SW 1271 (cell line): ENCODE measurements around the gene NR4A2.
A peak's percentile ranks its signal among the peaks of the same experiment; 100 is the strongest.

ENCODE experiments used
- DNase-seq, 2 experiments: peaks; one replicate each; lab custom pipeline; 2025; lab: John Stamatoyannopoulos, UW

NR4A2 gene

DNA sequence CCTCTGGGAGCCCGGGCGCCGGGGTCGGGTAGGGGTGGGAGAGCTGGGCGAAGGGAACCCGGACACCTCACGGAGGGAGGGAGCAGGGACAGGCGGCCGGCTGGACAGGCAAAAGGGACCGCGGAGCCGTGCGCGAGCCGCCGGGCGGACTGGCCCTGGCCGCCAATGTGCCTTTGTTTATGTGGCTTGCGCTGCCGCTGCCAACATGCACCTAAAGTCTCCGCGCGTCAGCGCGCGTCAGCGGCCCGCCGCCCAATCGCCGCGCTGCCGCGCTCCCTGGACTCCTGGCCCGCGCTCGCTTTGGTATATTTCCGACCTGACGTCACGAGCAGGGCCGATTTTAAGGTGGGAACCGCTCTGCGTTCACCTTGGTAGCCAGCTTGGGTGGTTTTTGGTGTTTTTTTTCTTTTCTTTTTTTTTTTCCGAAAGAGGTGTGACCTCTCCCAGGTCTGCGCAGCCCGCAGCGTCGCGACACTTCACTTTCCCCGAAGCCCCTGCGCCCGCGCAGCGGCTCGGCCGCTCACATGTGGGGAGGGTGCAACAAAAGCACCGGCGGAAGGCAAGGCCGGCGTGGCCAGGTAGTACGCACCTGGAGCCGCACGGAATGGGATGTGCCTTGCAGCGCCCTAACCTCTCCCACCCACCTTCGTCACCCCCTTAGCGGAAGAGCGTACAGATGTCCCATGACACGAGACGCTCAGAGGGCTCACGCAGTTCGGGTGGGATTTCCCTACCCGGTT lies at the start of gene NR4A2:
NR4A2 (minus strand) TSS at position 188 of the 740 bp plus-strand sequence. CDS start 2,535 bp downstream, outside the sequence.
- peak; percentile 65 to 89 for DNase-seq

- DNase-seq: no peak
Measured at GRCh38 chr2:156380117-156380645, 47.7 kb upstream of the NR4A2 start.

DNA sequence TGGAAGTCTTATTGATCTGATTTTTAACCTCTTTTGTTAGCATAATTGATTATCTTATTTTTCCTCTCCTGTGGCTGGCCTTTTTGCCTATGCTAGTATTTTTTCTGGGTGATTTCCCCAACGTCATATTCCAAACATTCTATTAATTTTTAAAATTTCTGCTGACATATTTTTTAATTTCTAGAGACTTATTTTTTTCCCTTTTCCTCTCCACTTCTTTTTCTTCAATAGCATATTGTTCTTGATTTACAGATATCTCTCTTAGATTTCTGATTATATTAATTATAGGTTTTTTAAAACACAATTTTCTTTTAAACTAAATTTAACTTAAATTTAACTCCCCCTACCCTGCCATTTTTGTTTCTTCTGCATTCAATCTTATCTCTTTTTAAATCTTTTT lies 47.2 kb upstream of the NR4A2 start:
- no peak for DNase-seq

DNA sequence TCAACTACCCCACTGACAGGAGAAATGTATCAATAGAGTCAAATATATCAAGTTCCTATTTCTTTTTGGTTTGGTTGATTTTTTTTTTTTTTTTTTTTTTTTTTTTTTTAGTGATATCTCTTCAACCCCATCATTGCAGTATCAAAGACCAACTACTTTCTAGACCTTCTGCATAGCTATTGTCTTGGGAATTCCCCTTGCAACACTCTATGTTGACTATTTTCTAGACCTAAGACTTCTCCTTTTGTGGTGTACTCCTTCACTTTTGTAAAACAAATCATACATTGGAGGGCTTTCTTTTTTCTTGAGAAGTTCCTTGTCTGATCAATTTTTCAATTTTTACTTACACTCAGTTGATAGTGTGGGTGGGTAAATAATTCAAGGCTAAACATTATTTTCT lies 46.5 kb upstream of the NR4A2 start:
- DNase-seq: no peak

DNA sequence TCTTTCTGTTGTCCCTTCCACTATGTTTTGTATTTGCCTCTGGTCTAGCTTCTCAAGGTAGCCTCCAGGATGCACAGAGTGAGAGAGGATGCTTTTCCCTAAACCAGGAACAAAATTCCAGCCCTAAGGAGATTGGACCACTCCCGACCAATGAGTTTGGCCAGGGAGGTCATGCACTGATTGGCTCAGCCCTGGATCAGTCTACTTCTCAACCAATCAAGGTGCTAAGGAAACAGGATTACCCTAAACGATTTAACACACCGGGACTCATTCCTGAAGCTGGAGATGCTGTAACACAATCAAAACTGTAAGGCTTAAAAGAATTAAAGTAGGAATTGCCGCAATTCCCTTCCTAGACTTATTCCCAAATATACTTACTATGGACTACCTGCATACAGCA lies 34.2 kb upstream of the NR4A2 start:
- DNase-seq: no peak

DNA sequence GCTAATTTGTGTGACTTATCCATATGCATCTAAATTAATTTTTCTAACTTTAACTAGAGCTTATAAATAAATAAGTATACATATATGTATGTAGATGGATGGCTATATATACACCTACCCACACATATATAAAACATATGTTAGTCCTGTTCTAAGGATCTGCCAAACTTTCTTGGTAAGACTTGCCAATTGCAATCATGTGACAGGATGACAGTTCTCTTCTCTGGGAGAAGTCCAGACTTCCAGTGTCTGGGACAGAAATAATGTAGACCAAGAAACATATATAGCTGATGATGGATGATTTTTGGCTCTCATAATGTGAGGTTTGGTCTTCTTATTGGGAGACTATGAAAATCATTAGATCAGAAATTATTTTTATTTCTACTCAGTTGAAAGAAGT lies 30.6 kb upstream of the NR4A2 start:
- DNase-seq: no peak

- no peak for DNase-seq
Measured at GRCh38 chr2:156356014-156356754, 23.7 kb upstream of the NR4A2 start.

DNA sequence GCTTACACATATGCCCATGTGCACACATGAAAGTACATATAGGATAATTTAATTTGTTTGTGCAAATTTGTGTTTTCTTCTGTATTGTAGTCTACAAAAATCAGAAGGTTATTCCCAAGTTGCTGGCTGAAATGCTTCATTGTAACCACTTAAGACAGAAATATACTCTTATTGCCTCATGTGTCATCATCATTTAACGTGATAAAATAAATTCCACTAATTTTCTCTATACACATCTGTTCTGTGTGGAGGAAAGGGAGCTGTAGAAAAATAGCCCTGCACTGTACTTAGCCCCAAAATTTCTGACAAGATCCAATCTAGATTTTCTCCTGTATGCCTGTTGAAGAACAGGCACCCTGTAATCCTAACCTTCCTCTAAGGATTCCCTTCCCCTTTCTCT lies 20.4 kb upstream of the NR4A2 start:
- no peak for DNase-seq

DNA sequence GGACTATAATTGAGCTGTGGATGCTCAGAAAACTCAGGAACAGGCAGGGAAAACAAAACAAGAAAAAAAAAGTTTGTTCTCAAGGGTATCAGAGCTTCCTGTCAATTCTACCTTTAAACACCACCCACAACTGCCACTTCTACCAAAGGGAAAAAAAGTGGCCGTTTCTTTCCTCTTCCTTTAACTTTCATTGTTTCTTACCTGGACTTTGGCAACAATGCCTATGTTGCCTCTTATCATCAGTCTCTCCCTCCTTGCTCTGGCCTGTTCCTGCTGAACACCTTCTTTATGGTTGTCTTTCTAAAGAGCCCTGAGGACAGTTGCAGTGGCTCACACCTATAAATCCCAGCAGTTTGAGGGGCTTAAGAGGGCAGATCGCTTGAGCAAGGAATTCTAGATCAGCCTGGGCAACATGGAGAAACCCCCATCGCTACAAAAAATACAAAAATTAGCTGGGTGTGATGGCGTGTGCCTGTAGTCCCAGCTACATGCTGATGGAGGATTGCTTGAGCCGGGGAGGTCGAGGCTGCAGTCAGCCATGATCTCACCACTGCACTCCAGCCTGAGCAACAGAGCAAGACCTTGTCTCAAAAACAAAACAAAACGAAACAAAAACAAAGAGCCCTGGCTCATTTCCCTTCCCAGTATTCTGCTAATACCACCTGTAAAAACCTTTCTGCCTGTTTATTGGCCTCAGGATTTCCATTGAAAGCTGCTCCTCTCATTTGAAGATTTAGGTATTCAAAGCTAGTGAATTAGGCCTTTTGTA lies 18.0 kb upstream of the NR4A2 start:
- DNase-seq: no peak

- no peak for DNase-seq
Measured at GRCh38 chr2:156349605-156350004, 17.1 kb upstream of the NR4A2 start.

GRCh38 chr2:156349161-156349560 lies 16.6 kb upstream of the NR4A2 start:
- DNase-seq: no peak

DNA sequence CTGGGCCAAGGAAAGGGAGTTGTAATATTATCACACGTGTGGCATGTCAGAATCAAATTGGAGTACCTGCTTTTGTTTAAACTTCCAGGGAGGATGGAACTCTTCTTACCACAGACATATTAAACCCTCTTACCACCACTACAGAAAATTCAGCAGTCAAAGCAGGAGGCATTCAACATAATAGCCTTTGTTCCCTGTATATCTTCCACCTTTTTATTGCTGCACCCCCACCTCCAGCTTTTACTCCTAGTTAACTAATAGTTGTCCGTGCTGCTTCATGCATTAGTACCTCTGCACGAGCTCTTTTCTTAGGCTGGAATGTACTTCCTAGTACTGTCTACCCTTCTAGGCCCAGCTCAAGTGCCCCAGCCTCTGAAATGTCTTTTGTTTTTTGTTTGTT lies 14.9 kb upstream of the NR4A2 start:
- DNase-seq: no peak

GRCh38 chr2:156346731-156347130 lies 14.2 kb upstream of the NR4A2 start:
- DNase-seq: no peak

GRCh38 chr2:156345582-156345981 lies 13.1 kb upstream of the NR4A2 start:
- no peak for DNase-seq

DNA sequence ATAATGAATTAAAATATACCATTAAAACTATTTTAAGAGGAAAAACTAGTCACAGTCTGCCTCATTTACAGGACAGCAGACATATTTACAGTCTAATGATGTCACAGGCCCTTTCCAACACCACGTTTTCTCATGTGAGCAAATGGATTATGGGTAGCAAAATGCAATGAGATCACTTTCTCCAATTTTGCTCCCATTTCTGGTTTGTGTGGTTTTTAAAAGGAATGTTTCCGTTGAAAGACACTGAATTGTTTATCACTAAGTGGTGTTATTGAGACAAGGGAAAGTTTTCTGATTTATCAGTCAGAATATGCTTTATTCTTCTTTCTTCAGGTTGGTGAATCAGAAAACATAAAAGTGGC lies 11.4 kb upstream of the NR4A2 start:
- DNase-seq: no peak

- DNase-seq: no peak
Measured at GRCh38 chr2:156343096-156343939, 10.8 kb upstream of the NR4A2 start.

GRCh38 chr2:156342254-156343095 lies 10.0 kb upstream of the NR4A2 start:
- DNase-seq: peak; percentile 60 to 86

DNA sequence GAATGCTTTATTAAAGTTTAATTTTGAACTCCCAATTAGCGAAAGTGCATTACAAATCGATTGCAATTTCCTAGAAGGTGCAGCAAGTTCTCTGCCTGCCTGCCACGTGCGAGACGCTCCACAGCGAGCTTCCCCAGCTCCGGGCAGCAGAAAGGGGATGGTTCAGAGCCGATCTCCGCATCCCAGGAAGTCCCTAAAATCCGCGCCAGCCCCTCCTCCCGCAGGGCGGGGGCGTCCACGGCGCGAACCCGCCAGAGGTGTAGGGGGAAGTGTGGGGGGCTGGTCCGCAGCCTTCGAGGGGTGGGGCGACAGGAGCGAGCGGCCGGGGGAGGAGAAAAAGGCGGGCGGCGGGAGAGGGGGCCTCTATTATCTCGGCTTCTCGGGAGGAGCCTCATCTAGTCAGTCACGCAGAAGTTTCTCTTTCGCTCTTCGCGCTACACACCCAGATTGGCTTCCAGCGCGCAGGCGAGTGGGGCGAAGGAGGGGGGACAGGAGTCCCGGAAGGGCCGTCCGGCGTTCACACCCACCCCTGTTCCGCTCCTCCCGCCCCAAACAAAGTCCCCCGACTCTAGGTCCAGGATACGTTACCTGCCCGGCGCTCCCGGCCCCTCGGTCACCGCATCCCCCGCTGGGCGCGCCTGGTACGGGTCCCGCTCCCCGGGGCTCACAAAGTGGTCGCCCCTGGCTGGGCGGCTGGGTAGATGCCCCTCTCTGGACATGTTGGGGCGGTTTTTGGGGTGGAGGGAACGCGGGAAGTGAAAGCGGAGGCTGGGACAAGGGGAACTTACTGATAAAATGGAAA lies 9.1 kb upstream of the NR4A2 start:
- DNase-seq: peak; percentile 87 to 93

GRCh38 chr2:156340804-156341451 lies 8.4 kb upstream of the NR4A2 start:
- peak in 1 of 2 experiments; percentile 73 for DNase-seq
